DOHH2 (cell line): ENCODE results near the gene RABL3.

ENCODE experiments used
- EZH2phosphoT487 ChIP-seq: fragments of 200-600 bp; sonication (generic); IDR thresholded peaks from 2 replicates; pipeline ENCODE4 v1.6.1; 2017; ENCODE audit warnings: borderline replicate concordance, mild to moderate bottlenecking, antibody characterized with exemption, low read length, moderate library complexity, mixed read lengths
- TF ChIP-seq, protein P1 (sequence below): fragments of 200-600 bp; sonication (generic); IDR thresholded peaks from one replicate; pipeline ENCODE4 v1.5.1; 2014; ENCODE audit warnings: antibody characterized with exemption, mild to moderate bottlenecking, low read depth, low read length; ENCODE audit not compliant: poor library complexity, severe bottlenecking

DNA sequence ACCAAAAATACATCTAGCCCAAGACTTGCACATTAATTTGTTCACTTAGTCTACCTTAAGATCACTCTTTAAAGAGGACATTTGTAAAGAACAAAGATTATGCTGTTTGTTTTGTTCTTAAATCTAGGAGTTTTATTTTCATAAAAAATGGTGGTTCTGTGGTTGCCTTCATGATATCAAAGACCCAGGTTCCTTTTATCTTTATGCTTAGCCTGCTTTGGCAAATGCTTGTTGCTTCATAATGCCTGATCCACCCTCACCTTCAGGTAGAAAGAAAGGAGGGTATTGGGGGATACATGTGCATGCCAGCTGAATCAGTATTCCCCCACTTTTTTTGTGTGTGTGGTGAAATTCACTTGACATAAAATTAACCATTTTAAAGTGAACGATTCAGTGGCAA, 48.7 kb upstream of the RABL3 start:
- TF ChIP-seq, protein P1, sequence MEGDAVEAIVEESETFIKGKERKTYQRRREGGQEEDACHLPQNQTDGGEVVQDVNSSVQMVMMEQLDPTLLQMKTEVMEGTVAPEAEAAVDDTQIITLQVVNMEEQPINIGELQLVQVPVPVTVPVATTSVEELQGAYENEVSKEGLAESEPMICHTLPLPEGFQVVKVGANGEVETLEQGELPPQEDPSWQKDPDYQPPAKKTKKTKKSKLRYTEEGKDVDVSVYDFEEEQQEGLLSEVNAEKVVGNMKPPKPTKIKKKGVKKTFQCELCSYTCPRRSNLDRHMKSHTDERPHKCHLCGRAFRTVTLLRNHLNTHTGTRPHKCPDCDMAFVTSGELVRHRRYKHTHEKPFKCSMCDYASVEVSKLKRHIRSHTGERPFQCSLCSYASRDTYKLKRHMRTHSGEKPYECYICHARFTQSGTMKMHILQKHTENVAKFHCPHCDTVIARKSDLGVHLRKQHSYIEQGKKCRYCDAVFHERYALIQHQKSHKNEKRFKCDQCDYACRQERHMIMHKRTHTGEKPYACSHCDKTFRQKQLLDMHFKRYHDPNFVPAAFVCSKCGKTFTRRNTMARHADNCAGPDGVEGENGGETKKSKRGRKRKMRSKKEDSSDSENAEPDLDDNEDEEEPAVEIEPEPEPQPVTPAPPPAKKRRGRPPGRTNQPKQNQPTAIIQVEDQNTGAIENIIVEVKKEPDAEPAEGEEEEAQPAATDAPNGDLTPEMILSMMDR: no peak
- TF ChIP-seq EZH2phosphoT487: no peak
